Activated CD8-positive, alpha-beta memory T cell treated with anti-CD3 and anti-CD28 coated beads for 24 hours (primary cell): ENCODE measurements around the gene C3.
"Not testable (repeated sequence)": the region's sequence is repeated elsewhere in the genome, so short reads cannot be mapped to it uniquely, and the experiment has no call there.

Source experiments
- DNase-seq: peaks from one replicate; pipeline ENCODE4 v3.0.0-alpha.2; 2020

Gene C3

GRCh38 chr19:6720369-6721137 lies at the start of gene C3:
TSS of gene C3 (minus strand) at chr19:6720650. CDS start at chr19:6720589, 61 bp downstream.
- DNase-seq: no peak

GRCh38 chr19:6769006-6769619 lies 48.7 kb upstream of the C3 start:
- no peak for DNase-seq

GRCh38 chr19:6768236-6768785 lies 47.9 kb upstream of the C3 start:
- DNase-seq: no peak

GRCh38 chr19:6767357-6768235 lies 47.1 kb upstream of the C3 start, which contains the start of gene SH2D3A:
TSS of gene SH2D3A (minus strand) at chr19:6767435. CDS start at chr19:6763748, 3,687 bp downstream.
- DNase-seq: peak; percentile 96

- no peak for DNase-seq
These were observed 46.6 kb upstream of the C3 start for GRCh38 chr19:6767081-6767356.

- no peak for DNase-seq
These were observed 46.1 kb upstream of the C3 start for GRCh38 chr19:6766357-6767080.

- DNase-seq: no peak
These were observed 45.4 kb upstream of the C3 start for GRCh38 chr19:6765738-6766356.

- not testable (repeated sequence) for DNase-seq
These were observed 41.9 kb upstream of the C3 start for GRCh38 chr19:6762253-6762797.

- DNase-seq: no peak
These were observed 40.7 kb upstream of the C3 start for GRCh38 chr19:6761053-6761676.

GRCh38 chr19:6760606-6761005 lies 40.2 kb upstream of the C3 start:
- DNase-seq: no peak

GRCh38 chr19:6754653-6755463 lies 34.4 kb upstream of the C3 start:
- DNase-seq: no peak

- DNase-seq: no peak
These were observed 33.7 kb upstream of the C3 start for GRCh38 chr19:6754136-6754535.

- peak; percentile 91 for DNase-seq
These were observed 33.0 kb upstream of the C3 start for GRCh38 chr19:6753178-6754031.

GRCh38 chr19:6752256-6753177 lies 32.1 kb upstream of the C3 start:
- no peak for DNase-seq

- no peak for DNase-seq
These were observed 30.7 kb upstream of the C3 start for GRCh38 chr19:6751189-6751588.

GRCh38 chr19:6750062-6750461 lies 29.6 kb upstream of the C3 start:
- no peak for DNase-seq

GRCh38 chr19:6748543-6748942 lies 28.1 kb upstream of the C3 start:
- not testable (repeated sequence) for DNase-seq

GRCh38 chr19:6745965-6746364 lies 25.5 kb upstream of the C3 start:
- DNase-seq: no peak
